H54 (cell line): ENCODE results near the gene MAP4K1.

Experiments used
- DNase-seq: peaks from one replicate; pipeline ENCODE4 v3.0.0; 2011; ENCODE audit warnings: low spot score, mixed read lengths; ENCODE audit not compliant: insufficient read length
- FAIRE-seq: peaks from 3 replicates; lab custom pipeline; 2011; peaks lifted over from hg19 to GRCh38; lab: Jason Lieb, UNC
- POLR2A ChIP-seq: IDR thresholded peaks from 2 replicates; pipeline ENCODE4 v1.6.1; 2011; ENCODE audit warnings: low read depth, mild to moderate bottlenecking, low read length

Gene MAP4K1

DNA sequence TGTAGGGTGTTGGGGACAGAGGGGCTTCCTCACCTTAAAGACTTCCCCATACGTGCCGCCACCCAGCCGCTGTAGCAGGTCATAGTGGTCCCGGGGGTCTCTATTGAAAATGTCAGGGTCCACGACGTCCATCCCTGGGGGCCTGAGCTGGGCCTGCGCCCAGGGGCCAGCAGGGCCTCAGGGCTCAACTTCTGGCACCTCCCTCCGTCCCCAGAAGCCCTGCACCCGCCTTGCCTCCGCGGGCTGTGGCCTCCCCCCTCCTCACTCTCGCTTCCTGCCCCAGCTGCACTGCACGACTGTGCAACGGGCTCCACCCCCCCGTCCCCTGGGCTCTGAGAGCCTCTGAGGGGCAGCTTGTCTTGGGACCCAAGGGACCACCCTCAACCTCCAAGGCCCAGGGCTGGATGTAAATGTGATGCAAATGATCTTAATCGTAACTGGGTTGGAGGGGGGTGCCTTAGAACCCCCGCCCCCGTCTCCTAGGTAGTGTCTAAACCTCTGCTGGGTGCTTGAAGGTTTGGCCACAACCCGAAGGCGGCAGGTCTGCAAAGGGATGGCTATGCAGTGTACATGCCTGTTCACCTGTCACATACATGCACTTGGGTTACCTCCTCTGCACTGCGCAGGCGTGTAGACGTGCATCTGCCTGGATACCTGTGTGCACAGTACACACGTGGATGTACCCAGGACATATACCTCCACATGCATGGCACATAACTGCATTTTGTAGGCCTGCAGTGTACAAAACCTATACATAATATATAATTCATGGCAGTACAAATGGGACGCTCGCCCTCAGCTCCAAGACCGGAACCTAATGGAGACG is at the start of gene MAP4K1:
MAP4K1 (minus strand) TSS at position 190 of the 826 bp plus-strand sequence; CDS start at position 132, 58 bp downstream.
- no peak for TF ChIP-seq POLR2A
- FAIRE-seq (no peak), DNase-seq (no peak)

DNA sequence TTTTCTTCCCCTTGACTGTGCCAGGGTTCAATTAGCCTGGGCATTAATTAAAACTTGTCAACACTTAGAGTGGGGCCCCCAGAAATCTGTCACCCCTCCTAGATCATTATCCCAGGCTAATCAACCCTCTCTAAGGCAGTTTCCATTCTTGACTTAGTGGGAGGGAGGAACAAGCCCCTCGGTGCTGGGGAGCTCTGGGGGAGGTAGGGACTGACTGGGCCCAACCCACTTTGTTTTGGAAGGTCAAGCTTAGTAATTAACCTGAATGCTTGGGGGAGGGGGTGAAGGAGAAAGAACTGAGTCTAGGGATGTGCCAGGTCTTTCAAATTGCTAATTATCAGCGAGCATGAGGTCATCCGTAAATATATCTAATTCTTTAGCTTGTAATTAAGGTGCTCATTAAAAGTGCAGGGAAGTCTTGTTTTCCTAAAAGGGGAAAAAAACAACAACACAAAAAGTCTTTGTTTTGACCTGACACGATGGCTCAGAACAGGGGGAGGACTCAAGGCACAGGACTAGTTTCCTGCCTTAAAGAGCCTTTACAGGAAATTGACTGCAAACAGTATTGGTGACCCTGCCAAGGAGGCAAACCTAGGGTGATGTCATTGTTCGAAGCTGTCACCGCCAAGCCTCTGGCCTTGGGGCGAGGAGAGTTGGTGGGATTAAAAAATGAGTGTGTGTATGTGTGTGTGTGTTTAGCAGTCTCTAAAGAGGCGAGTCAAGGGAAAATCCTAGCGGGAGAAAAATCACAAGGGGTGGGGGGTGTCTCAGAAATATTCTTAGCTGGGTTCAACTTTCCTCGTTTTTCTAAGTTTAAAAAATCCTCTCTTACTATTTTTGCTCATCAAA is 49.1 kb upstream of the MAP4K1 start:
- no peak for TF ChIP-seq POLR2A
- no peak for FAIRE-seq
- no peak for DNase-seq

DNA sequence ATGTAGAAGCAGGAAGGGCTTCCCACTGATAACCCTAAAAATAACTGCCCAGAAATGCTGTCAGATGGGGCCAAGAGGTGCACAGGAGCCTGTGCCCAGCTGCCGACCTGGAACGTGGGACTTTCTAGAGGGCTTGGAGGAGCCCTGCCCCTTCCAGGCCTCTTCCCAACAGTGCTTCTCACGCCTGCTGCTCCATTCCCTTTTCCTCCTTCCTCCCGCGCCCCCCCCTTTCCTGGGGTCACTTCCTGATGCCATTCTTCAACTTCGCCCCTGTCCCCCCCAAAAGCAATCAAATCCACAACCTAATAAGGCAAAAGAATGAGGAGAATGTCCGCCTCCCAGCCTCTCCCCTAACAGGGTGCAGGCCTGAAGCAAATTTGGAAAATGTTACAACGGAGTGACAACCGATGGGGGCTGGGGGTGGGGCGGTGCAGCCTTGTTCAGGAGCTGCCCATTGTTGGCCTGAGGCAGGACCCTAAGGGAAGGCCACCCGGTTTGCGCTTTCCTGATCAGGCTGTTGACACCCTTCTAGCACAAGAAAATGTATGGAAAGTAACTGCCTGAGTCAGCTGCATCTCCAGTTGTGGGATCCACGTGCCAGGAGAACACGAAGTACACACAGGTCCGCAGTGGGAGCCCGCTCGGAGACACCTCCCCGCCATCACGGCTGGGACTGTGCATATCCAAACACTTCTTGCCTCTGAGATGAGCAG is 48.4 kb upstream of the MAP4K1 start:
- no peak for DNase-seq
- FAIRE-seq = no peak
- TF ChIP-seq POLR2A = no peak

DNA sequence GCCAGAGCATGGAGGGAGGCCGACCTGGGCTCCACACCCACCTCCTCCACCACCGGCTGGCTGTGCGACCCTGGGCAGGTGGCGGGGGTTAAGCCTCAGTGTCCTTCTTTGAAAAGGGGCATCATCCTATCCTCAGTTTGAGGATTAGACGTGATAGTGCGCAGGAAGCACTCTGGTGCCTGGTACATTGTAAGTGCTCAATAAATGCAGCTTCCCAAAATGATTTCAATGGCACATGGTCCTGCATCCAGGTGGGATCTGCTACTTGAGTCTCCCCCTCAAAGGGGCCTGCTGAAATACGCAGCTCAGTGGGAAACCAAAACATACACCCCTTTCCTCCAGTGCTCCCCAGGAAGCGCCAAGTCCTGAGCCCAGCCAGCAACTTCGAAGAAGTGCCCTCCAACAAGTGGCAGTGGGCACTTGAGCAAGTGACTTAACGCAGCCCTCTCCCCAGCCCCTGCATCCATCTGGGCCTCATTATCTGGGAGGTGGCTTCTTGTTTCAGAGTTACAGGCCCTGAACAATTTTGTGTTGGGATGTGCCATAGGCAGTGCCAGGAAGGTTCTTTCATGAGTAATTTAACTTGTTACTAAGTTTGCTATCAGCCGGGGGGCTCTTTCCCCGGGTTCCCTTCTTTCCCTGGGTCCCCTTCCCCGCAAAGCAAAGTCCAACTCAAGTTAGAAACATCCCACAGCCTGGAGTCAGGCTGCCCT is 47.6 kb upstream of the MAP4K1 start:
- DNase-seq (no peak), FAIRE-seq (no peak)
- TF ChIP-seq POLR2A = no peak

DNA sequence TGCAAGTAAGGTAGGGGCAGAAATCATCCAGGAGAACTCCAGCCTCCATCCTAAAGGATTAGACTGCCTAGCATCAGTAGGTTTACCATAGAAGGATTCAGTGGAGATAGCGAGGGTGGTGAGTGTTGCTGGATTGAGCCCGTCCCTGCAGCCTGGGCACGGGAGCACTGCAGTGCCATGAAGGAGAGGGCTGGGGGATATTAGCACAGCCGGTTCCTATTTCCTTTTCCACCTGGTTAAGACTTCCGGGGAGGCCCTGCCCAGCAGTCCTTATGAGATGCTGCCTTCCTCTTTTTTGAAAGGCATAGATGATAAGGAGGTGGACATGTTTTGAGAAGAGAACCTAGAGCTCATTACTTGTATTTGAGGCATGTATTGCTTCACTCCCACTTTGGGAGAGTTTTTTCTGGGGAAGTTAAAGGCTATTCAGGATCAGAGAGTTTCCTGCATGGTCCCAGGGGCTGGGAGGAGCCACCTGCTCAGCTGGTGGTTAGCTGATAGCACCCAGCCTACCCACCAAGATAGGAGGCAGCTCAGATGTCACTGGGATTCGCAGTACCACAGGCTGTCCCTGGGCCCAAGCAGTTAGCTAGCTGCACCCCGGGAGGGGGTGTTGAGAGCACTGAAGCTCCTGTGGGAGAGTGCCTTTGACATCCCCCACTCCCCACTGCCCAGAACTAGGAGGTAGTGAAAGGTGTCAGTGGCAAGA is 46.9 kb upstream of the MAP4K1 start:
- no peak for FAIRE-seq
- no peak for DNase-seq

DNA sequence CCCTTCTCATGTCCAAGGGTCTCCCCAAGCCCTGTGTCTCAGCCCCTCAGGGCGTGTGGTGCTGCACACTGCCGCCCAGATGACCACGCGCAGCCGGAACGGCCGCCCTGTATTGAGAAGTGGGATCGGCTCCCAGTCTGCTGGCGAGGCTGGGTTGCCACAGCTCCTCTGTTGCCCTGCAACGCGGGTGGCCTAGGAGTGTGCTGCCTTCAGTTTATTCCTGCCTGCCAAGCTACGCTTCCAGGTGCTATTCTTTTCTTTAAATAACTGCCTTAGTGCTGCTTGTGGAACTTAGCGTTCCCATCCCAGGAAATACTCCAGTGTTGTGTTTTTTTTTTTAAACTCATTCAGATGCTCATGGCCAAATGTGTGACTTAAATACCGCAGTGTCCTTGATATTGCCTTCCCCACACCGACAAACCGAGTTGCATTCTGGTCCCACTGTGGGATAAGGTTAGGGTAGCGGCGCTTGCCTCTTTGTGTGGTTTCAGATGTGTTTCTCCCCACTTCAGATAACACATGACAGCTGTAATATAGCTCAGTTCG is 46.3 kb upstream of the MAP4K1 start:
- no peak for TF ChIP-seq POLR2A
- DNase-seq (no peak), FAIRE-seq (no peak)

More for the DNA sequence above, 46.9 kb upstream of the MAP4K1 start:
- no peak for TF ChIP-seq POLR2A

DNA sequence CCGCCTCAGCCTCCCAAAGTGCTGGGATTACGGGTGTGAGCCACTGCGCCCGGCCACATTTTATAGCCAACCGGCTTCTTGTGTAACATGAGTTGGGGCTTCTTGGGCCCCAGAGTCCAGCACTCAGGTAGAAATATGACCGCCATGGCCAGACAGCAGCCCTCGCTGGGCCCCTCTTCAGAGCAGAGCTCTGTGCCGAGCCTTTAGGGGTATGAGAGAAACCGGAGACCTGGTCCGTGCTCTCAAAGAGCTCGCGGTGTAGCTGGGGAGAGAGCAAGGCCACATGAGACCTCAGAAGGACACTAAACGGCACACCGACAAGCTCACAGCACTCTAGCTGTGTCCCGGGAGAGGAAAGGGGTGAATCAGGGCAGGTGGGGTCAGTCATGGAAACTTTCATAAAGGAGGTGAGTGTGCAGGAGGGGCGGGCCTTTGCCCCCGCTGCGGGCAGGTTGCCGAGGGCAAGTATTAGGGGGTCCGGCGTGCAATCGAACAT is 45.5 kb upstream of the MAP4K1 start:
- no peak for DNase-seq
- TF ChIP-seq POLR2A = no peak
- FAIRE-seq = no peak

DNA sequence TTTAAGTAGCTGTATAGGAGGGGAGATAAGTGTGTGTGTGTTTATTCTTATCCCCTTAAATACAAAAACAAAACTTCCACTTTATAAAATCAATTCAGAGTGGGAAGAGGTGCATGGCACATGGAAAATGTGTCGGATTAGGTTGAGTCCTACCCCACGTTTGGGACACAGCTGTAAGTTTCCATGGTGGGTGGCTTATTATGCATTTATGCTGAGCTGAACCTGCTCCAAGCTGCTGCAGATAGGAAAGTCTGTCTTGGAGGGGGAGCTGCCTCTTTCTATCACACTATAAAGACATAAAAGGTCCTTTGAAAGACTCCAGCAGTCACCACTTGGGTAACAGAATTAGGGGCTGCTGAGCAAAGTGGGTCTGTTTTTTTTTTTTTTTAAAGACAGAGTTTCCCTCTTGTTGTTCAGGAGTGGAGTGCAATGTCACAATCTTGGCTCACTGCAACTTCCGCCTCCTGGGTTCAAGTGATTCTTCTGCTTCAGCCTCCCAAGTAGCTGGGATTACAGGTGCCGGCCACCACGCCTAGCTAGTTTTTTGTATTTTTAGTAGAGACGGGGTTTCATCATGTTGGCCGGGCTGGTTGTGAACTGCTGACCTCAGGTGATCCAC is 44.9 kb upstream of the MAP4K1 start:
- DNase-seq (no peak), FAIRE-seq (no peak)
- no peak for TF ChIP-seq POLR2A

DNA sequence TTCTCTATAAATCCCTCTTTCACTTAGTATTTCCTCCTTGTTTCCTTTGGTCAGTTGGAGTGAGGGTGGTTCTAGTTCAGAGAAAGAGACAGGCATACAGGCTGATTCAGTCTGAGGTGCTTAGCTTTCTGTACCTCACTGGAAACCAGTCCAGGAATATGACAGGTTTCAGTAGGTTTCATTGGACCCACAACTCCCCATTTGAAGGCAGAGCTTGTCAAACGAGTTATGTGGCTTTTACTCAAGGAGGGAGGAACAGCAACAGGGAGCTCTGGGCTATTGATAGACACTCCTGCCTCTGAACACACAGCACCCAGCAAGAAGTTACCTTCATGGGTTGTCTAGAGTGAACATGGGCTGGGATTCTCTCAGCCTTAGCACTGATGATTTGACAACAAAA is 44.2 kb upstream of the MAP4K1 start:
- no peak for TF ChIP-seq POLR2A
- no peak for DNase-seq
- no peak for FAIRE-seq

DNA sequence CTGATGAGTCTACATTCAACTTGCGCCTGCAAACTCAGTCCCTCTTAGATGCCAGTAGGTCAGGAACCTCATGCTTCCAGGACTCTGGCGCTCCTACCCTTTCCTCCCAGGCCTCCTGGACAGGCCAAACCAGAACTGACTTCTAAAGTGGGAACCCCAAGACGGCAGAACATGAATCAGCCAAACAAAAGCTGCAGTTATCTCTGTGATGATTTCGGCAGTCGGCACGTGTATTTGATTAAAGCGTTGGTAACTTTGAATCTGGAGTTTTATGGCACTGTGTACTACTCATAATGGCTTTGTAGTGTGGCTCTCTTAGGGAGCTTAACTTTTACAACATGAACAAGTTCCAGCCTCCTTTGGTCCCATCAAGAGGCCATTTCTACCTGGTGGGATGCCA is 43.4 kb upstream of the MAP4K1 start:
- no peak for TF ChIP-seq POLR2A
- FAIRE-seq = no peak
- DNase-seq = no peak

DNA sequence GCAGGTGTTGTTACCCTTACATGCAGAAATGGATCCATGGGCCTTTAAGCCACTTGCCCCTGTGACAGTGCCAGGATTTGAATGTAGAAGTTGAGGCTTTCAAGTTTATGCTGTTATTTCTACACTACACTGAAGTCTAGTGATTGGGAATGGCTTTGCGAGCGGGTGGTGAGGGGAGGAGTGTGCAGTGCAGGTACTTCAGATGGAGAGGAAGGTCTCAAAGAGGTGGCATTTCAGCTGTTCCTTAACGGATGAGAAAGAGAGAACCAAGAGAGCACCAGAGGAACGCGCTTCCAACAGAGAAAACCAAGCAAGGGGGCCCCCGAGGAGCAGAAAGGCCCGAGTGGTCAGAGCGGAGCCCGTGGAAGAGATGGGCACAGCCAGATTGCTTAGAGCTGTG is 43.0 kb upstream of the MAP4K1 start:
- no peak for TF ChIP-seq POLR2A
- FAIRE-seq = no peak
- DNase-seq = no peak
